B cell (primary cell): ENCODE data around the gene ANGPTL2. TPM values are rescaled to one million over a fixed set of nuclear protein-coding genes. Genes with fewer than 3 reads are reported as not detected.

Experiments
- ATAC-seq: fragments of 200-7000 bp; cut with Tn5 transposase; one replicate; pipeline ENCODE4 v1.10.0; 2021; ENCODE audit warnings: low read depth, mild to moderate bottlenecking, moderate number of reproducible peaks, moderate library complexity
- CTCF ChIA-PET: fragments of 350-600 bp; sonication (Branson Sonifier 250); formaldehyde crosslinking; loops from one replicate; lab custom pipeline; 2021; ENCODE audit warnings: antibody characterized with exemption, inconsistent platforms; lab: Charles Lee
- POLR2A ChIA-PET: fragments of 350-600 bp; sonication (Branson Sonifier 250); formaldehyde crosslinking; loops from one replicate; lab custom pipeline; 2021; ENCODE audit warnings: antibody characterized with exemption; lab: Charles Lee
- DNase-seq: peaks from one replicate; pipeline ENCODE4 v3.0.0; 2013
- H2AFZ ChIP-seq: 2 replicates; pipeline ENCODE4 v1.6.1; 2012; ENCODE audit warnings: mild to moderate bottlenecking, low read depth, low read length; ENCODE audit not compliant: insufficient read depth, poor library complexity, severe bottlenecking
- H3K27ac ChIP-seq, 2 donors: 1 replicate in 1 of 2; 2 replicates in 1 of 2; pipeline ENCODE4 v1.5.1; 2012 to 2013; ENCODE audit warnings: low read length in 2 of 2, mild to moderate bottlenecking in 2 of 2, moderate library complexity in 1 of 2
- H3K27me3 ChIP-seq, 4 experiments: fragments of 200-600 bp in 1 of 4; sonication (generic) in 1 of 4; replicated peaks in 1 of 4; 1 replicate in 2 of 4; 2 replicates in 2 of 4; pipeline versions ENCODE4 v1.6.1 to v1.7.0; 2013 to 2016; ENCODE audit warnings: low read length in 3 of 4, mild to moderate bottlenecking in 2 of 4, mixed read lengths in 1 of 4, moderate library complexity in 1 of 4; ENCODE audit not compliant: insufficient read depth in 4 of 4, control insufficient read depth in 3 of 4; ENCODE audit errors: control extremely low read depth in 1 of 4
- H3K36me3 ChIP-seq, 2 experiments: replicated peaks in 1 of 2; 1 replicate in 1 of 2; 2 replicates in 1 of 2; pipeline versions ENCODE4 v1.6.1 to v1.7.1; 2013; ENCODE audit warnings: low read length in 1 of 2; ENCODE audit not compliant: insufficient read depth in 2 of 2, control insufficient read depth in 1 of 2; ENCODE audit errors: control extremely low read depth in 1 of 2, extremely low read depth in 1 of 2
- H3K4me1 ChIP-seq, 2 donors: fragments of 200-600 bp in 1 of 2; sonication (generic) in 1 of 2; 1 replicate in 1 of 2; 2 replicates in 1 of 2; pipeline versions ENCODE4 v1.5.1 to v1.6.1; 2013 to 2017; ENCODE audit warnings: low read length in 2 of 2; ENCODE audit not compliant: control insufficient read depth in 2 of 2, insufficient read depth in 2 of 2
- H3K4me2 ChIP-seq: replicated peaks from 2 replicates; pipeline ENCODE3; 2012; ENCODE audit warnings: mild to moderate bottlenecking, low read depth, low read length; ENCODE audit not compliant: poor library complexity, severe bottlenecking
- H3K4me3 ChIP-seq, 5 experiments: fragments of 200-600 bp in 1 of 5; sonication (generic) in 1 of 5; 1 replicate in 3 of 5; 2 replicates in 2 of 5; pipeline versions ENCODE4 v1.5.1 to v1.7.0; 2011 to 2016; ENCODE audit warnings: low read length in 4 of 5, mild to moderate bottlenecking in 4 of 5, low read depth in 2 of 5, control low read depth in 1 of 5, moderate library complexity in 1 of 5; ENCODE audit not compliant: insufficient read depth in 1 of 5; ENCODE audit errors: control extremely low read depth in 1 of 5, extremely low read depth in 1 of 5
- H3K79me2 ChIP-seq: fragments of 200-600 bp; sonication (generic); one replicate; pipeline ENCODE4 v1.6.0; 2016; ENCODE audit warnings: low read length; ENCODE audit not compliant: control insufficient read depth, insufficient read depth
- H3K9ac ChIP-seq: fragments of 200-600 bp; sonication (generic); 2 replicates; pipeline ENCODE4 v1.6.1; 2017; ENCODE audit warnings: mild to moderate bottlenecking, low read length, moderate library complexity
- H3K9me3 ChIP-seq, 3 donors: one replicate each; pipeline versions ENCODE4 v1.6.1 to v1.7.1; 2013; ENCODE audit warnings: low read length in 2 of 3; ENCODE audit not compliant: control insufficient read depth in 2 of 3, insufficient read depth in 1 of 3; ENCODE audit errors: control extremely low read depth in 1 of 3
- H4K20me1 ChIP-seq: 2 replicates; pipeline ENCODE4 v1.6.0; 2012; ENCODE audit warnings: mild to moderate bottlenecking, low read length; ENCODE audit not compliant: insufficient read depth, control insufficient read depth, poor library complexity, severe bottlenecking
- H3K27ac Mint-ChIP-seq: one replicate; pipeline ENCODE4 v1.8.0; 2021; ENCODE audit warnings: mixed read lengths
- H3K27me3 Mint-ChIP-seq: one replicate; pipeline ENCODE4 v1.8.0; 2021; ENCODE audit warnings: mixed read lengths
- H3K4me1 Mint-ChIP-seq: one replicate; pipeline ENCODE4 v1.8.0; 2021; ENCODE audit warnings: mixed read lengths
- H3K4me3 Mint-ChIP-seq: one replicate; pipeline ENCODE4 v1.8.0; 2021; ENCODE audit warnings: mixed read lengths
- H3K9me3 Mint-ChIP-seq: one replicate; pipeline ENCODE4 v1.8.0; 2022; ENCODE audit warnings: mixed read lengths; ENCODE audit not compliant: insufficient read depth
- EZH2 ChIP-seq: IDR thresholded peaks from 2 replicates; pipeline ENCODE4 v1.6.1; 2012; ENCODE audit warnings: borderline replicate concordance, low read depth, mild to moderate bottlenecking, moderate library complexity, low read length; ENCODE audit not compliant: insufficient read depth, poor library complexity, severe bottlenecking
- WGBS: methylation state at CpG from one replicate; pipeline ENCODE4 v1.1.5; 2013; ENCODE audit warnings: missing lambda C conversion rate; ENCODE audit not compliant: insufficient coverage; 5-methylcytosine and 5-hydroxymethylcytosine counted together
- intact Hi-C: fragments of 100-400 bp; cut with micrococcal nuclease; formaldehyde crosslinking; loops from one replicate; pipeline ENCODE4 v1.10.0; 2022
- polyA plus RNA-seq: library from polyadenylated mRNA; depleted of rRNA; stranded (reverse); fragments of >200 nt; gene quantifications from 2 replicates; pipeline ENCODE4 v1.2.3, GENCODE V29; 2012
- total RNA-seq, 2 donors: library from RNA; stranded (reverse); fragments of 120-200 nt in 1 of 2; gene quantifications; 1 replicate in 1 of 2; 2 replicates in 1 of 2; pipeline versions ENCODE4 v1.2.3 to v1.2.4, GENCODE V29; 2013 to 2022
- TF ChIP-seq, protein P1 (sequence below): fragments of 200-600 bp; IDR thresholded peaks from one replicate; pipeline ENCODE4 v1.8.0; 2022; ENCODE audit warnings: antibody characterized with exemption, mild to moderate bottlenecking

ANGPTL2 gene
- total and polyA plus RNA-seq, 2 donors (not counting 1 experiment from before 2014, with no cell fraction given), result not detected

DNA sequence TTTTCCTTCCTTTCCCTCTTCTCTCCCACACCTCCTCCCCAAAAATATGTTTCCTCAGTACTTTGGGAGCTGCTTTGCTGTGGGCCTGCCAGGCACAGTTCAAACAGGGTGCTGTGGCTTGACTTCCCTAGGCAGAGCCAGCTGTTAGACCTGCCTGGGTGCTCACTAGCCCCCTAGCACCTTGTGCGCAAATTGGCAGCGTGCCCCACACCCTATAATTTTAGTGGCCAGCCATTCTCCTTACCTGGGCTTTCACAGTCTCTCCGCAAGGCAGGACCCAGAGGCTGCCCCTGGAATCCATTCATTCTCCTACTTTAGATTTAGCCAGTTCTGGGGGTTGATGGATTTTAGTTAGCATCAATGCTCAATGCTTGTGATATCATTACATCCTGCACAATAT, 72.3 kb downstream of the ANGPTL2 start:
- Histone ChIP-seq H3K27ac (no peak overlapping the region), H3K27me3 (no peaks in the 10 kb centered on the region), H3K36me3 (peaks cover 0 to 7% of the 10 kb centered on the region in 2 experiments), H4K20me1 (no peaks in the 10 kb centered on the region), H3K79me2 (no peaks in the 10 kb centered on the region), H2AFZ (no peak overlapping the region), H3K4me1 (peaks cover 5 to 12% of the 10 kb centered on the region in 2 donors), H3K4me2 (no peak overlapping the region), H3K9me3 (no peaks in the 10 kb centered on the region), H3K4me3 (no peak overlapping the region), H3K9ac (no peak overlapping the region)
- CTCF ChIA-PET, result interaction anchor here (0.5 kb wide), 1 partner anchor 113 kb away, joined by 4 read pairs; no protein-coding TSS in a partner anchor
- 100% methylated on average over 2 of the region's 3 CpGs for WGBS
- H3K4me1 Mint-ChIP-seq, result peaks cover 17% of the 10 kb centered on the region
- ATAC-seq (no peak), DNase-seq (no peak)
- TF ChIP-seq, protein P1, sequence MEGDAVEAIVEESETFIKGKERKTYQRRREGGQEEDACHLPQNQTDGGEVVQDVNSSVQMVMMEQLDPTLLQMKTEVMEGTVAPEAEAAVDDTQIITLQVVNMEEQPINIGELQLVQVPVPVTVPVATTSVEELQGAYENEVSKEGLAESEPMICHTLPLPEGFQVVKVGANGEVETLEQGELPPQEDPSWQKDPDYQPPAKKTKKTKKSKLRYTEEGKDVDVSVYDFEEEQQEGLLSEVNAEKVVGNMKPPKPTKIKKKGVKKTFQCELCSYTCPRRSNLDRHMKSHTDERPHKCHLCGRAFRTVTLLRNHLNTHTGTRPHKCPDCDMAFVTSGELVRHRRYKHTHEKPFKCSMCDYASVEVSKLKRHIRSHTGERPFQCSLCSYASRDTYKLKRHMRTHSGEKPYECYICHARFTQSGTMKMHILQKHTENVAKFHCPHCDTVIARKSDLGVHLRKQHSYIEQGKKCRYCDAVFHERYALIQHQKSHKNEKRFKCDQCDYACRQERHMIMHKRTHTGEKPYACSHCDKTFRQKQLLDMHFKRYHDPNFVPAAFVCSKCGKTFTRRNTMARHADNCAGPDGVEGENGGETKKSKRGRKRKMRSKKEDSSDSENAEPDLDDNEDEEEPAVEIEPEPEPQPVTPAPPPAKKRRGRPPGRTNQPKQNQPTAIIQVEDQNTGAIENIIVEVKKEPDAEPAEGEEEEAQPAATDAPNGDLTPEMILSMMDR, result no peak
- TF ChIP-seq EZH2, result no peak
- no peaks in the 10 kb centered on the region for H3K9me3 Mint-ChIP-seq
- POLR2A ChIA-PET, result no interaction called here
- H3K4me3 Mint-ChIP-seq, result no peak overlapping the region
- H3K27ac Mint-ChIP-seq, result no peak overlapping the region
- H3K27me3 Mint-ChIP-seq, result no peaks in the 10 kb centered on the region
- intact Hi-C loops, result no loop called here

DNA sequence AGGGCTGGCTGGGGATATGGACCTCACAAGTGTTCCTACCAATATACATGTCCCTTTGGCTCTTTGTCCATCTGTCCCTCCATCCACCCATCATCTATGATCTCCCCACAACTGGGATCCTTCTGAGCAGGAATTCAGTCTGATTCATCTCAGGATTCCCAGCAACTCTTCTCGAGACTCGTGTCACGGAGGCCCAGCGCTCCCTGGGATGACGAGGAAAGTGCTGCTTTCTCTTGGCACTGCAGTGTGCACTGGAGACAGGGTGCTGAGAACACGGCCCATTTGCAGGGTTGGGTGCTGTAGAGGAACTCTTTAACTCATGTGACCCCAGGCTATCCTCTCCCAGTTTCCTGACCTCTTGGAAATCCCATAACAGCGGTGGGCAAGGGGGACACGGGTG, 72.9 kb downstream of the ANGPTL2 start:
- Histone ChIP-seq H3K4me2 (no peak overlapping the region), H4K20me1 (no peaks in the 10 kb centered on the region), H3K27ac (no peak overlapping the region), H3K4me3 (no peak overlapping the region), H3K27me3 (no peaks in the 10 kb centered on the region), H3K9ac (no peak overlapping the region), H2AFZ (no peak overlapping the region), H3K4me1 (peaks cover 5 to 12% of the 10 kb centered on the region in 2 donors), H3K79me2 (no peaks in the 10 kb centered on the region), H3K9me3 (no peaks in the 10 kb centered on the region), H3K36me3 (peaks cover 0 to 7% of the 10 kb centered on the region in 2 experiments)
- H3K9me3 Mint-ChIP-seq, result no peaks in the 10 kb centered on the region
- POLR2A ChIA-PET, result no interaction called here
- TF ChIP-seq, protein P1, result no peak
- no peak for TF ChIP-seq EZH2
- DNase-seq, result no peak
- H3K4me1 Mint-ChIP-seq, result peaks cover 17% of the 10 kb centered on the region
- H3K4me3 Mint-ChIP-seq, result no peak overlapping the region
- no peak for ATAC-seq
- CTCF ChIA-PET, result interaction anchor here (0.5 kb wide), 1 partner anchor 113 kb away, joined by 4 read pairs; no protein-coding TSS in a partner anchor
- 95% methylated on average over 6 of the region's 8 CpGs for WGBS
- no peaks in the 10 kb centered on the region for H3K27me3 Mint-ChIP-seq
- intact Hi-C loops, result no loop called here
- H3K27ac Mint-ChIP-seq, result no peak overlapping the region
